HEK293 (cell line): ENCODE data around the gene PARD3B.
A peak's percentile ranks its signal among the peaks of the same experiment; 100 is the strongest.

Experiments
- CTCF ChIA-PET: fragments of 350-600 bp; formaldehyde crosslinking; extraction: SDS; loops from one replicate; lab custom pipeline; 2021; ENCODE audit warnings: antibody characterized with exemption; lab: Yijun Ruan, JAX
- POLR2A ChIA-PET: fragments of 300-600 bp; formaldehyde crosslinking; extraction: SDS; loops from one replicate; lab custom pipeline; 2020; ENCODE audit warnings: antibody characterized with exemption, inconsistent platforms; lab: Yijun Ruan, JAX
- H3K27ac ChIP-seq: fragments of 200-500 bp; sonication (Bioruptor generic); 2 replicates; pipeline ENCODE4 v1.5.1; 2014; ENCODE audit warnings: low read depth, low read length, control low read depth, inconsistent platforms; ENCODE audit errors: extremely low read depth
- H3K36me3 ChIP-seq, 2 experiments: fragments of 200-500 bp in 1 of 2; sonication (Bioruptor generic) in 1 of 2; 1 replicate in 1 of 2; 2 replicates in 1 of 2; pipeline ENCODE4 v1.5.1; 2014 to 2017; ENCODE audit warnings: inconsistent platforms in 2 of 2, low read length in 2 of 2; ENCODE audit not compliant: control insufficient read depth in 2 of 2, insufficient read depth in 1 of 2
- H3K4me1 ChIP-seq: fragments of 200-500 bp; sonication (Bioruptor generic); 2 replicates; pipeline ENCODE4 v1.5.1; 2014; ENCODE audit warnings: mild to moderate bottlenecking, low read length, inconsistent platforms; ENCODE audit not compliant: control insufficient read depth, insufficient read depth
- H3K4me3 ChIP-seq: 2 replicates; pipeline ENCODE4 v1.5.1; 2011; ENCODE audit warnings: low read depth, mild to moderate bottlenecking, control low read depth, low read length, moderate library complexity
- H3K9me3 ChIP-seq: fragments of 200-500 bp; sonication (Bioruptor generic); 2 replicates; pipeline ENCODE4 v1.5.1; 2014; ENCODE audit warnings: low read depth, low read length, inconsistent platforms; ENCODE audit not compliant: control insufficient read depth, insufficient read depth
- BCL6B ChIP-seq: fragments of 450-650 bp; formaldehyde crosslinking; IDR thresholded peaks from 2 replicates; pipeline ENCODE4 v1.5.1; 2017; ENCODE audit warnings: missing biosample characterization, missing genetic modification characterization
- PRDM10 ChIP-seq: fragments of 450-650 bp; formaldehyde crosslinking; IDR thresholded peaks from 2 replicates; pipeline ENCODE4 v1.5.1; 2016; ENCODE audit warnings: missing biosample characterization, missing genetic modification characterization
- PRDM4 ChIP-seq: fragments of 450-650 bp; formaldehyde crosslinking; IDR thresholded peaks from 2 replicates; pipeline ENCODE4 v1.5.1; 2017; ENCODE audit warnings: missing biosample characterization, missing genetic modification characterization
- PRDM6 ChIP-seq: fragments of 450-650 bp; formaldehyde crosslinking; IDR thresholded peaks from 2 replicates; pipeline ENCODE4 v1.5.1; 2017; ENCODE audit warnings: missing biosample characterization, missing genetic modification characterization
- REST ChIP-seq: fragments of 450-650 bp; formaldehyde crosslinking; IDR thresholded peaks from 2 replicates; pipeline ENCODE4 v1.5.1; 2016; ENCODE audit warnings: missing biosample characterization, missing genetic modification characterization
- SP3 ChIP-seq: fragments of 450-650 bp; formaldehyde crosslinking; IDR thresholded peaks from 2 replicates; pipeline ENCODE4 v1.5.1; 2016; ENCODE audit warnings: missing biosample characterization, missing genetic modification characterization
- ZEB2 ChIP-seq: fragments of 450-650 bp; formaldehyde crosslinking; IDR thresholded peaks from 2 replicates; pipeline ENCODE4 v1.5.1; 2016; ENCODE audit warnings: missing biosample characterization, missing genetic modification characterization
- ZNF121 ChIP-seq: fragments of 450-650 bp; formaldehyde crosslinking; IDR thresholded peaks from 2 replicates; pipeline ENCODE4 v1.5.1; 2016; ENCODE audit warnings: missing biosample characterization, missing genetic modification characterization
- ZNF274 ChIP-seq, 2 experiments: fragments of 200-500 bp in 1 of 2; fragments of 450-650 bp in 1 of 2; sonication (Bioruptor generic) in 1 of 2; formaldehyde crosslinking in 1 of 2; IDR thresholded peaks; 2 replicates each; pipeline versions ENCODE4 v1.5.1 to v1.6.1; 2014 to 2016; ENCODE audit warnings: borderline replicate concordance in 1 of 2, inconsistent platforms in 1 of 2, low read length in 1 of 2, missing biosample characterization in 1 of 2, missing genetic modification characterization in 1 of 2
- ZNF335 ChIP-seq: fragments of 450-650 bp; formaldehyde crosslinking; conservative IDR thresholded peaks from 2 replicates; pipeline ENCODE4 v1.5.1; 2016; ENCODE audit warnings: missing biosample characterization, missing genetic modification characterization
- ZNF426 ChIP-seq: fragments of 450-650 bp; formaldehyde crosslinking; IDR thresholded peaks from 2 replicates; pipeline ENCODE4 v1.5.1; 2017; ENCODE audit warnings: missing biosample characterization, missing genetic modification characterization, mild to moderate bottlenecking, inconsistent platforms, moderate library complexity
- ZNF529 ChIP-seq: fragments of 450-650 bp; formaldehyde crosslinking; IDR thresholded peaks from 2 replicates; pipeline ENCODE4 v1.5.1; 2017; ENCODE audit warnings: missing genetic modification characterization, missing biosample characterization; ENCODE audit not compliant: insufficient replicate concordance
- ZNF530 ChIP-seq: fragments of 450-650 bp; formaldehyde crosslinking; IDR thresholded peaks from 2 replicates; pipeline ENCODE4 v1.5.1; 2016; ENCODE audit warnings: low read depth, missing biosample characterization, missing genetic modification characterization
- ZNF549 ChIP-seq: fragments of 450-650 bp; IDR thresholded peaks from 2 replicates; pipeline ENCODE4 v1.5.1; 2018; ENCODE audit warnings: missing biosample characterization, missing genetic modification characterization, mild to moderate bottlenecking, inconsistent platforms, moderate library complexity
- ZNF677 ChIP-seq: fragments of 450-650 bp; IDR thresholded peaks from 2 replicates; pipeline ENCODE4 v1.5.0; 2018; ENCODE audit warnings: missing biosample characterization, mild to moderate bottlenecking, missing genetic modification characterization, moderate library complexity
- ZNF768 ChIP-seq: fragments of 450-650 bp; formaldehyde crosslinking; IDR thresholded peaks from 2 replicates; pipeline ENCODE4 v1.5.1; 2018; ENCODE audit warnings: missing biosample characterization, mild to moderate bottlenecking, missing genetic modification characterization
- ZSCAN23 ChIP-seq: fragments of 450-650 bp; formaldehyde crosslinking; IDR thresholded peaks from 2 replicates; pipeline ENCODE4 v1.5.1; 2016; ENCODE audit warnings: missing biosample characterization, missing genetic modification characterization
- ZXDB ChIP-seq: fragments of 450-650 bp; formaldehyde crosslinking; IDR thresholded peaks from 2 replicates; pipeline ENCODE4 v1.5.1; 2016; ENCODE audit warnings: missing biosample characterization, missing genetic modification characterization

PARD3B gene

GRCh38 chr2:205180730-205181129 is 635.5 kb downstream of the PARD3B start (continued):
- TF ChIP-seq ZNF274 (IDR thresholded peaks at IDR 0.05; ENCODE audit: low read length) (no peak), ZNF274 (tag by site-specific recombination; IDR thresholded peaks at IDR 0.05; ENCODE audit: borderline replicate concordance) (no peak), ZNF549 (tag by site-specific recombination) (no peak), ZNF677 (tag by site-specific recombination) (no peak)

GRCh38 chr2:205187731-205188130 is 642.5 kb downstream of the PARD3B start:
- CTCF ChIA-PET, result no interaction called here
- Histone ChIP-seq H3K4me3 (no peak overlapping the region), H3K4me1 (no peaks in the 10 kb centered on the region; the same call in 1 of the 2 replicates), H3K27ac (no peak overlapping the region), H3K9me3 (no peaks in the 10 kb centered on the region), H3K36me3 (no peaks in the 10 kb centered on the region)
- POLR2A ChIA-PET, result no interaction called here
- TF ChIP-seq ZNF121 (tag by site-specific recombination), result no peak
- TF ChIP-seq REST (tag by site-specific recombination), result no peak
- no peak for TF ChIP-seq PRDM6 (tag by site-specific recombination)
- TF ChIP-seq ZXDB (tag by site-specific recombination), result no peak
- no peak for TF ChIP-seq ZSCAN23 (tag by site-specific recombination)
- TF ChIP-seq BCL6B, result no peak
- TF ChIP-seq ZNF530 (tag by site-specific recombination), result no peak
- TF ChIP-seq, all 188 proteins: peak for 0

GRCh38 chr2:205188239-205189138 is 643.2 kb downstream of the PARD3B start:
- ChIA-PET POLR2A (no interaction called here), CTCF (no interaction called here)
- Histone ChIP-seq H3K27ac (no peak overlapping the region), H3K4me3 (no peak overlapping the region), H3K4me1 (no peaks in the 10 kb centered on the region; the same call in 1 of the 2 replicates), H3K36me3 (no peaks in the 10 kb centered on the region), H3K9me3 (no peaks in the 10 kb centered on the region)
- TF ChIP-seq ZEB2 (tag by site-specific recombination), result no peak
- peak; percentile 39; the same call in 1 of the 2 replicates for TF ChIP-seq PRDM10 (tag by site-specific recombination)
- TF ChIP-seq ZNF335, result peak; percentile 87
- no peak for TF ChIP-seq ZSCAN23 (tag by site-specific recombination)
- TF ChIP-seq ZNF768 (tag by site-specific recombination), result no peak
- TF ChIP-seq SP3 (tag by site-specific recombination), result no peak
- peak; percentile 98 for TF ChIP-seq PRDM4 (tag by site-specific recombination)
- TF ChIP-seq ZNF529 (tag by site-specific recombination), result no peak
- no peak for TF ChIP-seq ZNF426 (tag by site-specific recombination)
